Transverse colon (tissue), 4 donors: Measurements from ENCODE around the gene HPX.

ENCODE experiments used
- CTCF ChIP-seq, 5 experiments: fragments of 200-600 bp in 3 of 5; fragments of 450-650 bp in 2 of 5; sonication (generic) in 3 of 5; IDR thresholded peaks; 1 replicate in 2 of 5; 2 replicates in 3 of 5; pipeline ENCODE4 v1.5.1; 2016 to 2017; ENCODE audit warnings: antibody characterized with exemption in 5 of 5, inconsistent platforms in 3 of 5, mild to moderate bottlenecking in 2 of 5, moderate library complexity in 1 of 5
- POLR2A ChIP-seq: fragments of 450-650 bp; IDR thresholded peaks from one replicate; pipeline ENCODE4 v1.6.1; 2016; ENCODE audit warnings: antibody characterized with exemption, mild to moderate bottlenecking, moderate library complexity
- POLR2AphosphoS5 ChIP-seq, 3 donors: sonication (generic); formaldehyde crosslinking; IDR thresholded peaks; one replicate each; pipeline ENCODE4 v1.6.1; 2016; ENCODE audit warnings: antibody characterized with exemption in 3 of 3

- TF ChIP-seq POLR2A (no peak), CTCF (IDR thresholded peaks at IDR 0.05) (no peak), POLR2AphosphoS5 (IDR thresholded peaks at IDR 0.05) (no peak)
Measured at GRCh38 chr11:6457581-6458320, 17.0 kb upstream of the HPX start.
